HG03280 (cell line): ENCODE data around the gene TBC1D10A.
"Not testable (repeated sequence)": the region's sequence is repeated elsewhere in the genome, so short reads cannot be mapped to it uniquely, and the experiment has no call there.

Source experiments
- ATAC-seq: cut with Tn5 transposase; IDR thresholded peaks from one replicate; pipeline ENCODE4 v1.9.1; 2021; ENCODE audit warnings: mild to moderate bottlenecking, moderate library complexity; ENCODE audit not compliant: unreplicated experiment

TBC1D10A gene

DNA sequence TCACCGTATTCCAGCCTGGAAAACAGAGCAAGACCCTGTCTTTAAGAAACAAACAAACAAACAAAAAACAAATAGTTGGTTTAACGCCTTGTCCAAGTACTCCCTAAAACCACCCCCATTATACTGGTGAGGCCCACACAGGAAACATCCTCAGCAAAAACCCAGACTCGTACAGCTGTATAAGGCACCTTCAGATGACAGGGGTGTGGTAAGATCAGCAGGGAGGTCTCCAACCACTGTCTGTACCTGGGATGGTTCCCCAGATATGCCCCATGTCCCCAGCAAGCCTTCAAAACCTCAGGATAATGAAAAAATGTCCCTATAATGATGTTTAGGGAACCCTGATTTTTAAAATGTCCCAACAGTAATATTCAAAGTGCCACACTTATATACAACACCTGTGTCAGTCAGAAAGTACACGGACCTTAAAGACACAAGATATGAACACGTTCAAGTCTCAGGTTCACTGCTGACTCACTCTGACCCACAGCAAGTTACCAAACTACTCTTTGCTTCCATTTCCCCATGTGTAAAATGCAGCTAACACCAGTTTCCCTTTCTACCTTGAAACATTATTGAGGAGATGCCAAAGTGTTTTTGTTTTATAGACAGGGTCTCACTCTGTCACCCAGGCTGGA is 20.6 kb upstream of the TBC1D10A start:
- no peak for ATAC-seq

DNA sequence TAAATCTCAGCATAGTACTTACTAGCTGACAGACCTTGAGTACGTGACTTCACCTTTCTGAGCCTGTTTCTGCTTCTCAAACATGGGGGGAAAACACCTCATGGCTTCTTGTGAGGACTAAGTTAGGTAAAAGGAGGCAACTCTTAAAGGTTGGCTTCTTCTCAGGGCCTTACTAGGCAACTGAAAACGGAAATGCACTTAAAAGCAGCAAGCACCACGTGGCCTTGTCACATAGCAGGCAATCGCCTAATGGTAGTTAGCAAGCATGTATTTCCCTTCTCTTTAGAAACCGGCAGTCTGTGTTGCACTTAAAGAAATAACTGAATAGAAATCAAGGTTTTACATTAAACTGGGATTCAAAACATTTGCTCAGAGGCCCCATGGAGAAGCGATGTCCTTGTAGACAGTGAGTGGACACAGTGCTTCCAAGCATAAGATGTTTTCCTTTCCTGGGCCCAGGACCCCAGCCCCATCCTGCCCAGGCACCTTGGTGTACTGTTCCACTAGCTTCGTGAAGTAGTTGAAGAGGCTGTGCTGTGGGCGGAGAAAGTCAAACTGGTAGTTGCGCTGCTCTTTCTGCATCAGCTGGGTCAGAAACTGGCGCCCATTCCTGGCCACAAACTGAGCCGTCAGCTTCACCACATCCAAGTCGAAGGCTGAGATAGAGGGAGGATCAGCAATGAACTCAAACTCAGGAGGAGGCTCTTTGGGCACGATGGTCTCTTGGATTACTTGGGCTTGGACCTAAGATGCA is 17.9 kb upstream of the TBC1D10A start:
- no peak for ATAC-seq

DNA sequence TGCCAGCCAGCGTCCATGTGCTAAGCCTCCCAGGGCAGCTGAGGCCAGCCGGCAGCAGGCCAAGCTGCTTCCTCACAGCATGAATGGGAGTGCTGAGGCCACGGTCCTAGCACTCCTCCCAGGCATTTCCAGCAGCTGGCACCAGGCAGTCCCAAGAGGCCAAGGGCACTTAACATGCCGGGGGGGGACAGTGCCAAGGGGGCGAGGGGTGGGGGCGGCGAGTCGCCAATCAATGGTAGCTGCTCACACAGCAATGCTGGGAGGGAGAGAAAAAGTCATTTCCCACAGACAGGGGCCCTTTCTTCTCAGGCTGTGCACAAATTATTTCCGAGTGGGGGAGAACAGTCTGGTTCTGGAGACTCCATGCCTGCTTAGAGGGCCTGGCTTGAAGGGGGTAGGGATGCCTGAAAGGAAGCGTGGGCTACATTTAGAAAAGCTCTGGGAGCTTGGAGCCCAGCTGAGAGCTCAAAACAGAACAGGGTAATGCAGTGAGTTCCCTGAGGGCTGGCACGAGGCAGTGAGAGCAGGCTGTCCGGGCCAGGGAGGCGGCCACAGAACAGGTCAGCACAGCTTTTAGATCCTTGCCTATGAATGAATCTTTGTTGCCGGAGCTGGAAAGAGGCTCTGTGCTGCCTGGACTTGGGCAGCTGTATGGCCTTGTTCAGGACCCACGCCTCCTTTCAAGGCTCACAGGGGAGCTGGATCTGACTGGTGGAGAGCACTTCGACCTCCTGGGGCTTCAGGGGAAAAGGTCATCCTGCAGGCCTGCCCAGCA is 14.4 kb upstream of the TBC1D10A start:
- no peak for ATAC-seq

DNA sequence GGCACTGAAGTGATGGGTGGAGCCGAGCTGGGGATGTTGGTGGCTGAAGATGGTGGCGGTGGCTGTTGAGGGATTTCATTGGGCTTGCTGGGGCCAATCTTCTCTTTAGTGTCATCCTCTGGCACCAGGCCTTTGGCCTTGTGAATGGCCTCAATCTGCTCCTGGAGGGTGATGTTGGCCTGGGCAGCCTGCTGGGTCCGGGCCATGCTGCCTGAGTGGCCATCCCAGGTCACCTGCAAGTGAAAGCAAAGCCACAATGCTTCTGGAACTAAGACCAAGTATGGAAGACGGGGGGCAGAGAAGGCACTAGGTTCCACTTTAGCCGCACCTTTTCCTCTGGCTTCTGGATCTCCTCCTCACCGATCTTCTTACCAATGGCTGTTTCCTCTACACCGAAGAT is 12.1 kb upstream of the TBC1D10A start:
- no peak for ATAC-seq

- ATAC-seq: not testable (repeated sequence)
Measured at GRCh38 chr22:30338341-30338740, 11.6 kb upstream of the TBC1D10A start.

- no peak for ATAC-seq
Measured at GRCh38 chr22:30337461-30337778, 10.7 kb upstream of the TBC1D10A start.

DNA sequence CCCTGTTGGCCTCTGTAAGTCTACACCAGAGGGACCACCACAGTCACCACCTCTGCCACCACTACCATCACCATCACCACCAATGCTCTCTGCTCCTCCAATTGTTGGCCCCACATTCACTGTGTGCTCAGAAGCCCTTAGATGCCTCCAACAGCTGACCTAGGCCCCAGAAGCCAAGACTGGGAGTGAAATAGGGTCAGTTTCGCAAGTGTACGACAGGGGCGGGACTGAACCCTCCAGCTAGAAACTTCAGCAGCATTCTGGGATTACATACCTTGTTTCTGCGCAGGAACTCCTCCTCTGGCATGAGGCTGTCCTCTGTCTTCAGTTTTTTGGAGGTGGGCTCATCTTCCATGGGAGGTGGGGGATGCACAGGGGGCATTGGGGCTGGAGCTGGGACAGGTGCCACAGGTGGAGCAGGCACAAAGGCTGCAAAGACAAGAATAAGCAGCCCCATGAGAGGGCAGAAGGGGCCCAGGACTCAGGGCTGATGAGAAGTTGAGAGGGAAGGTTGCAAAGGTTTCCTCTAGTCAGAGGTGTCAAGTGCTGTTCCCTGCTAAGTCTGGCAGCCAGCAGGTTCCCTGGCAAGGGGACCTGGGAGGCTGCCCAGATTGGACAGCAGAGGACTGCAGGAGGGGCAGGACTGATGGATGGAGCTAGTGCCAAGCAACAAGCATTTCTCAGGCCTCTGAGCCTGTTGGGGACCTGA is 10.2 kb upstream of the TBC1D10A start:
- ATAC-seq: no peak

- no peak for ATAC-seq
Measured at GRCh38 chr22:30335236-30335635, 8.5 kb upstream of the TBC1D10A start.

GRCh38 chr22:30334646-30335045 is 7.9 kb upstream of the TBC1D10A start:
- no peak for ATAC-seq

DNA sequence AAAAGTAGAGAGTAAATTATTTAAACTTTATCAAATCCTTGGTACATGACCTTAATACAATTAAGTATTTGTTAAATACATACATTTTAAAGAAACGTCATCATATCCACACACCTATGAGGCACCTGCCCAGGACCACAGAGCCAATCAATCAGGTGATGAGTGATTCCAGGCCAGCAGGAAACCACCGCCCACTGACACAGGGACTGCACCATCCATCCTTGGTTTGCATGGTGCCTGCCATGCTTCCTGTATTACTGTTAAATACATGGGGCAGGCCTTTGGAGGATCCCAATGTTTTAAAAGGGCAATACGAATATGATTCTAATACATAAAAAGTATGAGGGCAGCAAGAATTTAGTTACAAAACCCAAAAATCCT is 7.0 kb upstream of the TBC1D10A start:
- ATAC-seq: no peak

GRCh38 chr22:30332994-30333706 is 6.4 kb upstream of the TBC1D10A start:
- no peak for ATAC-seq

- no peak for ATAC-seq
Measured at GRCh38 chr22:30332551-30332950, 5.8 kb upstream of the TBC1D10A start.

GRCh38 chr22:30328466-30329049 is 1.8 kb upstream of the TBC1D10A start:
- ATAC-seq: no peak

- ATAC-seq: no peak
Measured at GRCh38 chr22:30327864-30328345, 1.2 kb upstream of the TBC1D10A start.

DNA sequence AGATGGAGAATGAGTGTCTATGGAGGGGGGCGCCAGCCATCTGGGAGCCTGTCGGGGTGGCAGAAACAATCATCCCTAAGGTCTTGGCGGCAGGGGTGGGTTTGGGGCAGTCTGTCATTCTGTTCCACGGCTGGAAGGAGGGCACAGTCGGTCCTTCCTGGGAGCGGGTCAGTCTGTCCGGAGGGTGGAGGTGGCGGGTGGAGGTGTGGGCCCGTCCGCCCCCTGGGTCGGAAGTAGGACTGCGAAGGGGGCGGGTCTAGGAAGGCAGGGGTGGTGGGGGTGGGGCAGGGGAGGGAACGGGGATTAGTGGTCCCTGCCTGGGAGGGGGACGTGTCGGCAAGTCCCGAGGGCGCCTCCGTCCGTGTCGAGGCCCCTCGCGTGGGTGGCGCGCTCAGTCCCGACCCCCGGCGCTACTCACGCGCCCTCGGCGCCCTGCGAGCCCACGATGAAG is 461 bp downstream of the TBC1D10A start:
- peak; percentile 31 for ATAC-seq

- no peak for ATAC-seq
Measured at GRCh38 chr22:30325724-30326254, 952 bp downstream of the TBC1D10A start.

DNA sequence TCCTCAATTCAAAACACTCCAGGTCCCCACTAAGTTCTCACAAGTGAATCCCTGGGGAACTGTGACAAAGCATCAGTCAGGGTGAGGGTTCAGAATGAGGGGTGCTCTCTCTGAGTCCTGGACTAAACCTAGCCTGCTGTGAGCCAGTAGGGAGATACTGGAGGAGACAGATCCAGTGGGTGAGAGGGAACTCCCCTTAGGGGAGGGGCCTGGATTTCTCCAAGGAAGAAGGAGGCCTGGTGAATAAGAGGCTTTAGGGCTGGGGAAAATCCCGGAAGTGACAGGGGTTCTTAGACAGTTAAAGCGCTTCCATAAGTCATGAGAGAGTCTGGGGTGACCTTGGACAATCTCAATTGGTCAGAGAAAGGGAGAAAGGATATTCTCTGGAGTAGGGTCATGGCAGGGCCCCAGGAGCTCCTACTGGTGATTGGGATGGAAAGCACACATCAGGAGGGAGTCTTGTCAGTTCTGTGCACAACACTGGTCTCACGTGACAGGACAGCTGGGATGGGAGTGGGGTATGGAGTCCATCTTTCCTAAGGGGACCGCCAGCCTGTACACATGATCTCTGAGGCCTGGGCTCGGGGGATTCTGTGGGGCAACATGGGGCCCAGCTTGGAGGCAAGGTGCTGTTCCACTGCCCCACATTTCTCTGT is 1.5 kb downstream of the TBC1D10A start:
- no peak for ATAC-seq

DNA sequence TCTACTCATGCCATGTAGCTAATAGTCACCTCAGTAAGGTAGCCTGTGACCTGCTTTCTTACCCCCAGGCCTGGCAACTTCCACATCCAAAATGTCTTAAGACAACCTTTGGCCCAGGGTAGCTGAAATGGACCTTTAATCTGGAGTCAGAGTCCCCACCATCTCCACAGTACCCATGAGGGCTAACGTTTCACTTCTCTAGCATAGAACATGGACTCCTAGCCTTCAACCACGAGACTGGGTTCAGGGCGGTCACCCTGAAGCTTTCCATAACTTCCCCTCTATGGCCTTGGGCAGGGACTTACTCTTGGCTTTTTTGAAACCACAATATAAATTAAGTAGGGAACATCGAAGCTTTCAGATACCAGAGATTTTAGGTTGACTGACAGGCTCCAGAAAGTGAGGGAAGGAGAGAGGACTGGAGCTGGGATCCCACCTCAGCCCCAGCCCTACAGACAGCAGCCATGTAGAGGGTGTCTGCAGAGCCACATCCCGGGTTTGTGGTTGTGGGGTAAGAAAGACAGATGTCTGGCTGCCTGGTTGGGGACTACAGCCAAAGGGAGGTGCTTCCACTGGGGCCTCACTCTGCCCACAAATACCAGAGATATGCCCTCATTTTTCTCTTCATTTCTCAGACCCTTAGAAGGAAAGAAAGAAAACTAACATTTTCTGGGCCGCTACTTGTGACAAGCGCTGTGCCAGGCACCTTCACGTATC is 2.6 kb downstream of the TBC1D10A start:
- ATAC-seq: no peak

DNA sequence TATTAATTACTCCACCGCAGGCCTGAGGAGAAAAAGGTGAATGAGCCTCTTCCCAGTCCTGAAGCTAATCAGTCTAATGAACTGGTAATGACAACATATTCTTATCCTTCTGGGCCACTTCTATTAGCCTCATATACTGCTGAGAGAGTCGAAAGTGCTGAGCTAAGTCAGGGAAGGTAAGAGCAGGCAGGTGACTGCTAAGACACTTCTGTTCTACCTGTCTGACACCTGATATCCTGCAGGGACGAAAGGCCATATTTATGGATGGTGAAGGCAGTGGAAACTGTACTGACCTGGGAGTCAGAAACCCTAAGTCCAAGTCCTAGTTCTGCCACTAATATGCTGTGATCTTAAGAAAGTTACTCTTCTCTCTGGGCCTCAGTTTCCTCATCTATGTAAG is 3.5 kb downstream of the TBC1D10A start:
- ATAC-seq: no peak
